Endothelial cell (in vitro differentiated cells): ENCODE results near the gene MICU2. TPM values are rescaled to one million over a fixed set of nuclear protein-coding genes. Genes with fewer than 3 reads are reported as not detected.

Experiments used
- DNase-seq: peaks from one replicate; pipeline ENCODE4 v3.0.0; 2021; ENCODE audit warnings: low spot score
- H3K27ac Mint-ChIP-seq: one replicate; pipeline ENCODE4 v1.8.0; 2021; ENCODE audit warnings: mixed read lengths, inconsistent platforms; ENCODE audit not compliant: unreplicated experiment
- H3K27me3 Mint-ChIP-seq: one replicate; pipeline ENCODE4 v1.8.0; 2021; ENCODE audit warnings: mild to moderate bottlenecking, moderate library complexity, mixed read lengths, inconsistent platforms; ENCODE audit not compliant: unreplicated experiment
- H3K36me3 Mint-ChIP-seq: one replicate; pipeline ENCODE4 v1.8.0; 2021; ENCODE audit warnings: mild to moderate bottlenecking, low read depth, mixed read lengths, inconsistent platforms; ENCODE audit not compliant: unreplicated experiment
- H3K4me1 Mint-ChIP-seq: one replicate; pipeline ENCODE4 v1.8.0; 2021; ENCODE audit warnings: mild to moderate bottlenecking, mixed read lengths, inconsistent platforms; ENCODE audit not compliant: unreplicated experiment
- H3K4me3 Mint-ChIP-seq: one replicate; pipeline ENCODE4 v1.8.0; 2021; ENCODE audit warnings: mild to moderate bottlenecking, mixed read lengths, inconsistent platforms; ENCODE audit not compliant: unreplicated experiment
- H3K9me3 Mint-ChIP-seq: one replicate; pipeline ENCODE4 v1.8.0; 2021; ENCODE audit warnings: mixed read lengths, inconsistent platforms; ENCODE audit not compliant: unreplicated experiment
- CTCF ChIP-seq: fragments of 200-600 bp; sonication (generic); IDR thresholded peaks from one replicate; pipeline ENCODE4 v1.5.0; 2021; ENCODE audit warnings: antibody characterized with exemption; ENCODE audit not compliant: unreplicated experiment
- total RNA-seq: library from RNA; stranded (reverse); fragmentation: NEBNext Ultra II Directional; extraction: Animal tissue kit (Norgen Biotek cat#: 25700); gene quantifications from one replicate; pipeline ENCODE4 v1.2.1, GENCODE V29; 2021; ENCODE audit not compliant: unreplicated experiment

Gene MICU2
- total RNA-seq, 1 donor from 2014 or later: 22.3 TPM

- H3K4me1 Mint-ChIP-seq: peaks cover 16% of the 10 kb centered on the region
- no peak overlapping the region for H3K27ac Mint-ChIP-seq
- DNase-seq: no peak
- H3K9me3 Mint-ChIP-seq: no peaks in the 10 kb centered on the region
- TF ChIP-seq CTCF: no peak
- H3K27me3 Mint-ChIP-seq: no peaks in the 10 kb centered on the region
- H3K36me3 Mint-ChIP-seq: no peaks in the 10 kb centered on the region
- H3K4me3 Mint-ChIP-seq: no peak overlapping the region
Observed at GRCh38 chr13:21576426-21576825, 27.5 kb downstream of the MICU2 start.

GRCh38 chr13:21573920-21574712 is 29.9 kb downstream of the MICU2 start:
- Mint-ChIP-seq H3K27ac (no peak overlapping the region), H3K4me1 (peaks cover 20% of the 10 kb centered on the region), H3K27me3 (no peaks in the 10 kb centered on the region), H3K36me3 (no peaks in the 10 kb centered on the region), H3K9me3 (no peaks in the 10 kb centered on the region), H3K4me3 (no peak overlapping the region)
- DNase-seq: no peak
- TF ChIP-seq CTCF: no peak

GRCh38 chr13:21569686-21570085 is 34.3 kb downstream of the MICU2 start:
- no peaks in the 10 kb centered on the region for H3K27me3 Mint-ChIP-seq
- peaks cover 17% of the 10 kb centered on the region for H3K4me1 Mint-ChIP-seq
- no peak for DNase-seq
- no peak for TF ChIP-seq CTCF
- H3K36me3 Mint-ChIP-seq: peaks cover 4% of the 10 kb centered on the region
- no peak overlapping the region for H3K4me3 Mint-ChIP-seq
- H3K9me3 Mint-ChIP-seq: no peaks in the 10 kb centered on the region
- no peak overlapping the region for H3K27ac Mint-ChIP-seq

GRCh38 chr13:21568854-21569253 is 35.1 kb downstream of the MICU2 start:
- H3K4me3 Mint-ChIP-seq: no peak overlapping the region
- H3K36me3 Mint-ChIP-seq: peaks cover 9% of the 10 kb centered on the region
- no peak overlapping the region for H3K27ac Mint-ChIP-seq
- peaks cover 13% of the 10 kb centered on the region for H3K4me1 Mint-ChIP-seq
- TF ChIP-seq CTCF: no peak
- no peaks in the 10 kb centered on the region for H3K9me3 Mint-ChIP-seq
- H3K27me3 Mint-ChIP-seq: no peaks in the 10 kb centered on the region
- no peak for DNase-seq

GRCh38 chr13:21567714-21568113 is 36.3 kb downstream of the MICU2 start:
- Mint-ChIP-seq H3K9me3 (no peaks in the 10 kb centered on the region), H3K27me3 (no peaks in the 10 kb centered on the region)

More at GRCh38 chr13:21567714-21568113, 36.3 kb downstream of the MICU2 start:
- TF ChIP-seq CTCF: no peak
- Mint-ChIP-seq H3K4me3 (no peak overlapping the region), H3K36me3 (peaks cover 11% of the 10 kb centered on the region), H3K4me1 (peaks cover 8% of the 10 kb centered on the region), H3K27ac (no peak overlapping the region)
- DNase-seq: no peak
